Testis (tissue), 3 donors: Measurements from ENCODE around the gene MRPL34. TPM values are rescaled to one million over a fixed set of nuclear protein-coding genes. Genes with fewer than 3 reads are reported as not detected.

Source experiments
- DNase-seq: peaks from one replicate; pipeline ENCODE4 v3.0.0-alpha.2; 2019
- H3K27ac ChIP-seq, 2 donors: fragments of 200-600 bp; sonication (generic); one replicate each; pipeline ENCODE4 v1.5.1; 2019
- H3K27me3 ChIP-seq: fragments of 200-600 bp; sonication (generic); one replicate; pipeline ENCODE4 v1.5.1; 2019
- H3K36me3 ChIP-seq: fragments of 200-600 bp; sonication (generic); one replicate; pipeline ENCODE4 v1.5.1; 2017; ENCODE audit warnings: low read depth; ENCODE audit errors: missing control alignments
- H3K4me1 ChIP-seq: fragments of 200-600 bp; sonication (generic); one replicate; pipeline ENCODE4 v1.5.1; 2019
- H3K4me3 ChIP-seq, 2 donors: fragments of 200-600 bp; sonication (generic); one replicate each; pipeline ENCODE4 v1.5.1; 2017 to 2019
- H3K9me3 ChIP-seq: fragments of 200-600 bp; sonication (generic); one replicate; pipeline ENCODE4 v1.5.1; 2017
- POLR2A ChIP-seq: fragments of 450-650 bp; IDR thresholded peaks from one replicate; pipeline ENCODE4 v1.6.1; 2017; ENCODE audit warnings: antibody characterized with exemption, mild to moderate bottlenecking, moderate library complexity
- WGBS, 2 donors: methylation state at CpG; one replicate each; pipeline ENCODE4 v1.1.5; 2018; 5-methylcytosine and 5-hydroxymethylcytosine counted together
- intact Hi-C: fragments of 100-400 bp; cut with DNase I; formaldehyde crosslinking; loops from one replicate; pipeline ENCODE4 v1.15.1; 2023; ENCODE audit warnings: low total_unique reads
- polyA plus RNA-seq: library from polyadenylated mRNA; stranded (reverse); fragments of 350-450 nt; fragmentation: Illumina TruSeq; extraction: RNeasy Lipid Tissue Mini Kit (QIAGEN cat#74804); gene quantifications from one replicate; pipeline ENCODE4 v1.2.3, GENCODE V29; 2014; ENCODE audit warnings: low read depth, low replicate concordance; ENCODE audit not compliant: insufficient read depth
- total RNA-seq, 2 donors: library from RNA; depleted of rRNA; stranded (reverse); fragments of >200 nt; gene quantifications; one replicate each; pipeline ENCODE4 v1.2.3, GENCODE V29; 2016
- TF ChIP-seq, protein P1 (sequence below), 3 experiments: fragments of 450-650 bp in 2 of 3; fragments of 200-600 bp in 1 of 3; sonication (generic) in 1 of 3; IDR thresholded peaks; one replicate each; pipeline ENCODE4 v1.5.1; 2016 to 2019; ENCODE audit warnings: antibody characterized with exemption in 3 of 3, mild to moderate bottlenecking in 2 of 3, moderate library complexity in 1 of 3

The MRPL34 gene
- total and polyA plus RNA-seq, 3 donors from 2014 or later: 126 to 206 (median 180) TPM

DNA sequence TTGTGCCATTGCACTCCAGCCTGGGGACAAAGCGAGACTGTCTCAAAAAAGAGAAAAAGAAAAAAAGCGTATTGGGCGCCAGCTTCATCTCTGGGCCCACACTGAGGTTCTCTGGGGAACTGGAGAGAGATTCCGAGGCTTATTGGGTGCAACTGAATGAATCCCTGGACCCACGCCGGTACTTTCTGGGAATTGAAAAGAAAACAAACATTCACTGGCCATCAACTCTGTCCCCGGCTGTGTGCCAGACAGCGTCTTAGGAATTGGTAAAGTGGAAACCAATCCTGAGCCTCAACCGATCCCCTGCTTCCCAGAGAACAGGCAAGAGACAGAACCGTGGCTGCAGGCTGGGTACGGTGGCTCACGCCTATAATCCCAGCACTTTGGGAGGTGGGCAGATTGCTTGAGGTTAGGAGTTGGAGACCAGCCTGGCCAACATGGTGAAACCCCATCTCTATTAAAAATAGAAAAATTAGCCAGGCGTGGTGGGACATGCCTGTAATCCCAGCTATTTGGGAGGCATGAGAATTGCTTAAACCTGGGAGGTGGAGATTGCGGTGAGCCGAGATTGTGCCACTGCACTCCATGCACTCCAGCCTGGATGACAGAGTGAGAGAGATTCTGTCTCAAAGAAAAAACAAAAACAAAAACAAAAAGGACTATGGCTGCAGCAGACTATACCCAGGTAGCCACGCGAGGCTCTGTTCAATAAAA is 20.4 kb downstream of the MRPL34 start:
- H3K27me3 ChIP-seq: no peaks in the 10 kb centered on the region
- H3K27ac ChIP-seq: no peak overlapping the region
- H3K4me1 ChIP-seq: peaks cover 30% of the 10 kb centered on the region
- no peaks in the 10 kb centered on the region for H3K9me3 ChIP-seq
- peak; percentile 84 for DNase-seq
- no peaks in the 10 kb centered on the region for H3K36me3 ChIP-seq
- WGBS, 2 donors: 50 to 72% methylated on average over 17 of the region's 17 CpGs
- intact Hi-C loops: no loop called here
- no peak for TF ChIP-seq POLR2A
- TF ChIP-seq, protein P1, sequence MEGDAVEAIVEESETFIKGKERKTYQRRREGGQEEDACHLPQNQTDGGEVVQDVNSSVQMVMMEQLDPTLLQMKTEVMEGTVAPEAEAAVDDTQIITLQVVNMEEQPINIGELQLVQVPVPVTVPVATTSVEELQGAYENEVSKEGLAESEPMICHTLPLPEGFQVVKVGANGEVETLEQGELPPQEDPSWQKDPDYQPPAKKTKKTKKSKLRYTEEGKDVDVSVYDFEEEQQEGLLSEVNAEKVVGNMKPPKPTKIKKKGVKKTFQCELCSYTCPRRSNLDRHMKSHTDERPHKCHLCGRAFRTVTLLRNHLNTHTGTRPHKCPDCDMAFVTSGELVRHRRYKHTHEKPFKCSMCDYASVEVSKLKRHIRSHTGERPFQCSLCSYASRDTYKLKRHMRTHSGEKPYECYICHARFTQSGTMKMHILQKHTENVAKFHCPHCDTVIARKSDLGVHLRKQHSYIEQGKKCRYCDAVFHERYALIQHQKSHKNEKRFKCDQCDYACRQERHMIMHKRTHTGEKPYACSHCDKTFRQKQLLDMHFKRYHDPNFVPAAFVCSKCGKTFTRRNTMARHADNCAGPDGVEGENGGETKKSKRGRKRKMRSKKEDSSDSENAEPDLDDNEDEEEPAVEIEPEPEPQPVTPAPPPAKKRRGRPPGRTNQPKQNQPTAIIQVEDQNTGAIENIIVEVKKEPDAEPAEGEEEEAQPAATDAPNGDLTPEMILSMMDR (IDR thresholded peaks at IDR 0.05): no peak
- no peak overlapping the region for H3K4me3 ChIP-seq

DNA sequence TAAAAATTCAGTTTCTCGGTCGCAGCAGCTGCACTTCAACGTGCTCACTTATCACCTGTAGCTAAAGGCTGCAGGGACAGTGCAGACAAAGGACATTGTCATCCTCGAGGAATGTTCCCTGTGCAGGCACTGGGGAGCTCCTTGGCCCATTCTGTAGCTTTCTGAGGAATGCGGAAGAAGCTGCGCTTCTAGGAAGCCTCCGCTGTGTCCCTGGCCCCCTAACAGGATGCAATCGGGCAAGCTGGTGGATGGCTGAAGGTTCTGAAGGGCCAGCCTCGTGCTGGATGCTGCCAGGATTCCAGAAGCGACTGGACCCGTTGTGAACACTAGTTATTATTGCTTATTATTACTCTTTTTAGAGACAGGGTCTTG is 20.9 kb downstream of the MRPL34 start:
- intact Hi-C loops: no loop called here
- Histone ChIP-seq H3K36me3 (no peaks in the 10 kb centered on the region), H3K9me3 (no peaks in the 10 kb centered on the region), H3K4me3 (no peak overlapping the region), H3K27ac (no peak overlapping the region), H3K27me3 (no peaks in the 10 kb centered on the region), H3K4me1 (peaks cover 30% of the 10 kb centered on the region)
- DNase-seq: no peak
- TF ChIP-seq POLR2A: no peak
- TF ChIP-seq, protein P1 (IDR thresholded peaks at IDR 0.05): no peak
- WGBS, 2 donors: 36 to 71% methylated on average over 10 to 11 of the region's 11 CpGs

DNA sequence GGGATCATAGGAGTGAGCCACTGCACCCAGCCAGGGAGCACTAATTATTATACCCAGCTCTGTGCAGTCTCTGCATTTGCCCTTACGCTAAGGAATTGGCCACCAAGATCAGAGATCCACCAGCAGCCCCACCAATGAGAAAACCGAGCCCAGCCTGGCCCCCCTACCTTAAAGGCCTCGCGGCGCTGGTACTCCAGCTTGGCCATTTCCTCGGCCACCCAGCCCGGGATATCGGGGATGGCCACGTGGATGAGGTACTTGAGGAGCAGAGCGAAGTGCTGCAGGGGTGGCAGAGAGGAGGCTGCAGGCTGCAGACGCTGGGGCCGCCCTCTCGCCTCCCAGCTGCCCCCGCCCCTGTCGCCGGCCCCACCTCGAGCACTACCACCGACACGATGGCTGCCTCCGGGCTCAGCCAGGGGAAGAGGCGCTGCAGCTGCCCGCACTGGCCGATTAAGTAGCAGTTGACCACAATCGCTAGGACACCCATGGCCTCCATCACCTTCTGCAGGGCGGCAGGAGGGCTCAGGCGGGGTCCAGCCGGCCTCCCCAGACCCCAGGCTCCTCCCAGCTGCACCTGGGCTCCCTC is 21.5 kb downstream of the MRPL34 start:
- no peaks in the 10 kb centered on the region for H3K27me3 ChIP-seq
- peaks cover 29% of the 10 kb centered on the region for H3K4me1 ChIP-seq
- peak overlapping the region in 1 of 2 donors; percentile 5 for H3K27ac ChIP-seq
- no peak overlapping the region for H3K4me3 ChIP-seq
- intact Hi-C loops: no loop called here
- TF ChIP-seq, protein P1 (IDR thresholded peaks at IDR 0.05): no peak
- no peak for TF ChIP-seq POLR2A
- WGBS, 2 donors: 56 to 81% methylated on average over 5 to 23 of the region's 27 CpGs
- H3K9me3 ChIP-seq: no peaks in the 10 kb centered on the region
- no peak for DNase-seq
- no peaks in the 10 kb centered on the region for H3K36me3 ChIP-seq

DNA sequence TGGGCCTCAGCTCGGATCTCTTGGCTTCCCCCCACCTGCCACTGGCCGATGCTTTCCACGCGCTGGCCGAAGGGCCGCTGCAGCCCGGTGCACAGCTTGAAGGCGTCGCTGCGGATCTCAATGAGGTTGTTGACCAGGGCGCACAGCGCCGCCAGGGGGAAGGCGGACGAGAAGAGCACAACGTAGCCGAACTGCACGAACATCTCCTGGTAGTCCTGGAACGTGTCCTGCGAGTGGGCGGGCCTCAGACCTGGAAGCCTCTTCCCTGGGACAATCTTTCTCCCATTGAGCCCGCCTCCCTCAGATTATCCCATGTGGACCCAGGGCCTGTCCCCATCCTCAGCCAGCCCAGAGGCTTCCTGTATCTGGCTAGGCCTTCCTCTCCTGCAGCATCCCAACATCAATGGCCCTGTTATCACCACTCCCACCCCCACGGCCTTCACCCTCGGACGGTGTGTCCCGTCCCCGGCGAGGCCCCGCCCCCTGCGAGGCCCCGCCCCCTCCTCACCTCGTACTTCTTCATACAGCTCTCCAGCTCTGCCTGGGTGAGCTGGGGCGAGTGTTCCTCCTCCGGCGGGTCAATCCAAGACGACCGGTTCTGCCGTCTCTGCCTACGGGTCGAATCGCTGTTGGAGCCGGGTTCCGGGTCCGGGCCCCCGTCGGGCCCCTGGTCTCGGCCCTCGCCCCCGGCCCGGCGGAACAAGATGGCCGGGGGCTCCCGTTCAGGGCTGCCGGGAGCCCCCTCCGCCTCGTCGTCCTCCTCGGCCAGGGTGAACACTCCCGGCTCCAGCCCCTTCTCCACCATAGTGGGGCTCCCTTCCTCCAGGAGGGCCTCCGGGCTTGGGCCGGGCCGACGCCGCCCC is 22.2 kb downstream of the MRPL34 start:
- no peaks in the 10 kb centered on the region for H3K36me3 ChIP-seq
- peak overlapping the region; percentile 18 to 47 for H3K4me3 ChIP-seq
- H3K4me1 ChIP-seq: peaks cover 24% of the 10 kb centered on the region
- no peaks in the 10 kb centered on the region for H3K27me3 ChIP-seq
- TF ChIP-seq, protein P1 (IDR thresholded peaks at IDR 0.05): peak in 2 of 3 experiments; percentile 29 to 38
- no peak for TF ChIP-seq POLR2A
- intact Hi-C loops: no loop called here
- 20 to 42% methylated on average over 4 to 64 of the region's 64 CpGs for WGBS, 2 donors
- H3K9me3 ChIP-seq: no peaks in the 10 kb centered on the region
- peak; percentile 89 for DNase-seq
- peak overlapping the region; percentile 5 to 25 for H3K27ac ChIP-seq
